ENCODE results near the gene SOX14.

The SOX14 gene

GRCh38 chr3:137769322-137770065, 5.4 kb downstream of the SOX14 start:
- Histone ChIP-seq H3K9ac (ENCODE audit: low read depth, low read length) (no peak overlapping the region), H3K27ac (ENCODE audit: low read depth, low read length) (no peak overlapping the region), H3K4me1 (ENCODE audit: insufficient read depth, low read length) (peaks cover 73% of the 10 kb centered on the region), H3K9me3 (ENCODE audit: insufficient read depth, low read depth, low read length) (no peaks in the 10 kb centered on the region), H3K36me3 (ENCODE audit: insufficient read depth, low read length) (no peaks in the 10 kb centered on the region), H3K27me3 (ENCODE audit: insufficient read depth, low read length) (peaks cover 100% of the 10 kb centered on the region), H3K4me3 (ENCODE audit: low read length) (peak overlapping the region; percentile 47)
- WGBS, result 5% methylated on average over 23 of the region's 23 CpGs

GRCh38 chr3:137770066-137770834, 6.1 kb downstream of the SOX14 start:
- Histone ChIP-seq H3K4me3 (ENCODE audit: low read length) (peak overlapping the region; percentile 47), H3K4me1 (ENCODE audit: insufficient read depth, low read length) (peaks cover 73% of the 10 kb centered on the region), H3K27ac (ENCODE audit: low read depth, low read length) (no peak overlapping the region), H3K27me3 (ENCODE audit: insufficient read depth, low read length) (peaks cover 100% of the 10 kb centered on the region), H3K36me3 (ENCODE audit: insufficient read depth, low read length) (no peaks in the 10 kb centered on the region), H3K9ac (ENCODE audit: low read depth, low read length) (no peak overlapping the region), H3K9me3 (ENCODE audit: insufficient read depth, low read depth, low read length) (no peaks in the 10 kb centered on the region)
- 4% methylated on average over 40 of the region's 40 CpGs for WGBS

GRCh38 chr3:137770835-137771399, 6.8 kb downstream of the SOX14 start:
- H3K27me3 ChIP-seq (ENCODE audit: insufficient read depth, low read length), result peaks cover 100% of the 10 kb centered on the region
- peak overlapping the region; percentile 47 for H3K4me3 ChIP-seq (ENCODE audit: low read length)
- H3K27ac ChIP-seq (ENCODE audit: low read depth, low read length), result no peak overlapping the region
- no peaks in the 10 kb centered on the region for H3K9me3 ChIP-seq (ENCODE audit: insufficient read depth, low read depth, low read length)
- under 1% methylated on average over 42 of the region's 45 CpGs for WGBS
- H3K36me3 ChIP-seq (ENCODE audit: insufficient read depth, low read length), result no peaks in the 10 kb centered on the region
- H3K4me1 ChIP-seq (ENCODE audit: insufficient read depth, low read length), result peaks cover 67% of the 10 kb centered on the region
- H3K9ac ChIP-seq (ENCODE audit: low read depth, low read length), result no peak overlapping the region

DNA sequence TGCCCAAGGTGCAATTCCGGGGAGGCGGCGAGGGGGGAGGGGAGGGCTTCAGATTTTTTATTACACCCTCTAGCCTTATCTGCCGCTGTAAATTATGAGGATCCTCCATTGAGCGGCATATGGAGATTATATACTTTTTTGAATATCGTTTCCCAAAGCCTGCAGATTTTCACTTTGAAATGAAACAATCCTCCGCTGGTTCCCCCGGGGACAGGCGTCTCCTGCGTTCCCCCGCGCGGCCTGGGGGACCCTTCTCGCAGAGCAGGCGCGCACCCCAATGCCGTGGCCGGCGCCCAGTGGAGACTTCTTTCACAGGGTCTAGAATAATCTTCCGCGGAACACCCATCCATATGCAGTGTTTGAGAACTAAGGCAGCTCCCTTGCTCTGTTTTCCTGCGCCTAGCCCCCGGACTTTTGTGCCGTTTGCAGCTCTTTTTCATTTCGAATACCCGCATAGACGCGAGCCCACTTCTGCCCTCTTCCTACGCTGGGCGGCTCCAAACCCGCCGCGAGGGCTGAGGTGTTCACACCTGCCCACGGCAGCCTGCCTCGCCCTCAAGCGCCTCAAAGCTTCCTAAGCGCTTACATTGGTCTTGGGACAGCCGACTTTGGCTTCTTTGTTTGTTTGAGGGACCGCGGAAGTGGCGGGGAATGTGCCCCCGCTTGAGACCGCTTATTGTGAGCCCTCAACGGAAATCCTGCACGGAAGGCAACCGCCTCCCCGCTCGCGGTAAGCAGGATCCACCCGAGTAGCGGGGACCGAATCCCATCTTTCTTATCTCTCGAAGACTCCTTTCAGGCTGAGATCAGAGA, 7.5 kb downstream of the SOX14 start:
- peak overlapping the region; percentile 47 for H3K4me3 ChIP-seq (ENCODE audit: low read length)
- no peaks in the 10 kb centered on the region for H3K9me3 ChIP-seq (ENCODE audit: insufficient read depth, low read depth, low read length)
- peaks cover 100% of the 10 kb centered on the region for H3K27me3 ChIP-seq (ENCODE audit: insufficient read depth, low read length)
- H3K4me1 ChIP-seq (ENCODE audit: insufficient read depth, low read length), result peaks cover 60% of the 10 kb centered on the region
- H3K36me3 ChIP-seq (ENCODE audit: insufficient read depth, low read length), result no peaks in the 10 kb centered on the region
- 1% methylated on average over 45 of the region's 53 CpGs for WGBS
- H3K27ac ChIP-seq (ENCODE audit: low read depth, low read length), result no peak overlapping the region
- H3K9ac ChIP-seq (ENCODE audit: low read depth, low read length), result no peak overlapping the region

DNA sequence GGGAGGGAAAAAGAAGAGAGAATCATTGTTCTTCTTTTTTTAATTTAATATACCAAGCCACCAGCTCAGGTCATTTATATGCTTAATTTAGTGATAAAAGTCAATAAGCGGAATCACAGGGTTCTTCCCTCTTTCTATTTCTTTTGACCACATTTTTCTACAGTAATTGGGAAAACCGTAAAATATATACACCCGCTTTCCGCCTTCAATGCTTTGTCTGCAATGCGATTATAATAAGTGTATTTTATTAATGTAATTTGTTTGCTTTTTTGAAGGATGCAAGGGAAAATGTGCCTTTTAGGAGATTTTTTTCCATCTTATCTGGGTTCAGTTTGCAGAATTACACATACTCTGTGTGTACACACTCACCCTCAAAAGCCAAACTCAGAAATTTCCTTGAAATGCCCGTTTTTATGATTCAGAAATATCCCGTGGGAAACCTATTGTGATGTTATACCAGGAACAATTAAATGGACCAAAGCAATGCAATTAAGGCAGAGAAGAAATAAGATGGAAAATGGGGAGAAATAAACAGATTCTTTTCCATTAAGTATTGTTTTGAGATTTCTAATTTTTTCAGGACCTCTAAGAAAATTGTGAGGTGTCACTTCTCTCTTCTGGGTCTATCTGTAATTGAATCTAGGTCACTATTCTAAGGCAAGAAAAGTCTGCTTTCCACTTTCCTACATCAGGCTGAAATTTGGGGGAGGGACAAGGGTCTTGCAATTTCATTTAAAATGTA, 8.3 kb downstream of the SOX14 start:
- H3K9me3 ChIP-seq (ENCODE audit: insufficient read depth, low read depth, low read length), result no peaks in the 10 kb centered on the region
- peaks cover 52% of the 10 kb centered on the region for H3K4me1 ChIP-seq (ENCODE audit: insufficient read depth, low read length)
- WGBS, result 66% methylated on average over 6 of the region's 7 CpGs
- H3K9ac ChIP-seq (ENCODE audit: low read depth, low read length), result no peak overlapping the region
- H3K36me3 ChIP-seq (ENCODE audit: insufficient read depth, low read length), result no peaks in the 10 kb centered on the region
- no peak overlapping the region for H3K27ac ChIP-seq (ENCODE audit: low read depth, low read length)
- H3K27me3 ChIP-seq (ENCODE audit: insufficient read depth, low read length), result peaks cover 100% of the 10 kb centered on the region
- peak overlapping the region; percentile 47 for H3K4me3 ChIP-seq (ENCODE audit: low read length)

DNA sequence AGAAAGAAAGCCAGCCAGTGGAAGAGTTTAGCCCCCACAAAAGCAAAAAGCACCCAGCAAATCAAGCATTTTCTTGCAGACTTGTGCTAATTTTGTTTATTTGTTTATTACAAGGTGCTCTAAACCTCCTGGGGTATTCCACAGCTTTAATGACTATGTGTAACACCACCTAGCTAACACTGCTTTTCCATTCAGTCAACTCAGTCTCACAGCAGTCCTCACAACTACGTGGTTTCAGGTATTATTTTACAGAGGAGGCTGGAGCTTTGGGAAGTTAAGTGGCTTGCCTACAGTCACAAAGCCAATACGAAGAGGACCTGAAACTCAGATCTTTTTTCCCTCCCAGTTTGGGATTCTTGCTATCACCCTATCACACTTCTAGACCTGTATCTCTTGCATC, 14.8 kb downstream of the SOX14 start:
- peaks cover 11% of the 10 kb centered on the region for H3K4me1 ChIP-seq (ENCODE audit: insufficient read depth, low read length)
- H3K27me3 ChIP-seq (ENCODE audit: insufficient read depth, low read length), result peaks cover 80% of the 10 kb centered on the region
- H3K27ac ChIP-seq (ENCODE audit: low read depth, low read length), result no peak overlapping the region
- H3K9me3 ChIP-seq (ENCODE audit: insufficient read depth, low read depth, low read length), result no peaks in the 10 kb centered on the region
- H3K36me3 ChIP-seq (ENCODE audit: insufficient read depth, low read length), result no peaks in the 10 kb centered on the region
- H3K9ac ChIP-seq (ENCODE audit: low read depth, low read length), result no peak overlapping the region
- H3K4me3 ChIP-seq (ENCODE audit: low read length), result no peak overlapping the region
- WGBS, result 5% methylated on average over 2 of the region's 2 CpGs

DNA sequence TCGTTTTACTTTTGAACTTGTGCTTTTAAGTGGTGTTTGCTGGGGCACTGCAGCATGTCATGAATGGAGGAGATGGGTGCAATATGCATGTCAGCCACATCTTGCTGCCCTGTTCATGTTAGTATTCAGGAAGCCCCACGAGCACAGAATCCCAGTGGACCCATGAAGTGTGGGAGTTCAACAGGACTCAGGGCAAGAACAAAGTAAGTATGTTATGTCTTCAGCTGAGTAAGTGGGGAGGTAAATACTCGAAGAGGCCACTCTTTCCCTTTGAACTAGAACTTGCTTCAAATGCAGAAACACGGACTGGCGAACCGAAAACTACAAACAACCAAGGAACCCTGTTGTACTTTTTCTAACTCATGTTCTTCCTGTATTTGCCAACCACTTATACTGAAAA, 23.4 kb downstream of the SOX14 start:
- Histone ChIP-seq H3K4me3 (ENCODE audit: low read length) (no peak overlapping the region), H3K27me3 (ENCODE audit: insufficient read depth, low read length) (peaks cover 25% of the 10 kb centered on the region), H3K9me3 (ENCODE audit: insufficient read depth, low read depth, low read length) (no peaks in the 10 kb centered on the region), H3K27ac (ENCODE audit: low read depth, low read length) (no peak overlapping the region), H3K4me1 (ENCODE audit: insufficient read depth, low read length) (no peaks in the 10 kb centered on the region), H3K9ac (ENCODE audit: low read depth, low read length) (no peak overlapping the region), H3K36me3 (ENCODE audit: insufficient read depth, low read length) (no peaks in the 10 kb centered on the region)
- WGBS, result 87% methylated on average over 6 of the region's 6 CpGs

GRCh38 chr3:137789236-137789635, 25.1 kb downstream of the SOX14 start:
- Histone ChIP-seq H3K27ac (ENCODE audit: low read depth, low read length) (no peak overlapping the region), H3K4me1 (ENCODE audit: insufficient read depth, low read length) (no peaks in the 10 kb centered on the region), H3K4me3 (ENCODE audit: low read length) (no peak overlapping the region), H3K36me3 (ENCODE audit: insufficient read depth, low read length) (no peaks in the 10 kb centered on the region), H3K27me3 (ENCODE audit: insufficient read depth, low read length) (peaks cover 13% of the 10 kb centered on the region; the same call in 1 of the 2 replicates), H3K9ac (ENCODE audit: low read depth, low read length) (no peak overlapping the region), H3K9me3 (ENCODE audit: insufficient read depth, low read depth, low read length) (no peaks in the 10 kb centered on the region)
- WGBS, result 93% methylated on average over 5 of the region's 5 CpGs

- H3K27ac ChIP-seq (ENCODE audit: low read depth, low read length), result no peak overlapping the region
- no peaks in the 10 kb centered on the region for H3K27me3 ChIP-seq (ENCODE audit: insufficient read depth, low read length)
- H3K4me3 ChIP-seq (ENCODE audit: low read length), result no peak overlapping the region
- 12% methylated on average over 3 of the region's 3 CpGs for WGBS
- no peaks in the 10 kb centered on the region for H3K9me3 ChIP-seq (ENCODE audit: insufficient read depth, low read depth, low read length)
- H3K9ac ChIP-seq (ENCODE audit: low read depth, low read length), result no peak overlapping the region
- H3K36me3 ChIP-seq (ENCODE audit: insufficient read depth, low read length), result no peaks in the 10 kb centered on the region
- H3K4me1 ChIP-seq (ENCODE audit: insufficient read depth, low read length), result peaks cover 9% of the 10 kb centered on the region
These were observed 28.6 kb downstream of the SOX14 start for GRCh38 chr3:137792626-137793271.

DNA sequence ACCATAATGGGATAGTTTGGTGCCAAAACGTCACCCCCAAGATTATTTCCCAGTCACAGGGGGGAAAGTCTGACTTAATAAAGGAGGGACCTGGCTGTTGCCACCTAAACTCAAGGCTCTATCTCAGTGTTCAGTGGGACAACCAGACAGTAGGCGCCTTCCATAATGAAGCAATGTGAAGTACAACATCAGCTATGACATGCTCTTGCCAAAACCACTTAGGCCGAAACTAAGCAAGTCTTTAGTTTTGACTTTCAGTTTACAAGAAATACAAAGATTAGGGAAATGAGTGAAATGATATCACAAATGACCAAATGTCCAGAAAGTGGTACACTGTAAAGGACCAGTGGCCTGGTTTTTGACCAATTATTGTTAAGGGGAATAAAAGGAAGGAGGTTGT, 32.9 kb downstream of the SOX14 start:
- Histone ChIP-seq H3K27ac (ENCODE audit: low read depth, low read length) (no peak overlapping the region), H3K4me1 (ENCODE audit: insufficient read depth, low read length) (peaks cover 19% of the 10 kb centered on the region)
- WGBS, result 93% methylated on average over 3 of the region's 3 CpGs

More for the DNA sequence above, 32.9 kb downstream of the SOX14 start:
- Histone ChIP-seq H3K9ac (ENCODE audit: low read depth, low read length) (no peak overlapping the region), H3K9me3 (ENCODE audit: insufficient read depth, low read depth, low read length) (no peaks in the 10 kb centered on the region), H3K36me3 (ENCODE audit: insufficient read depth, low read length) (no peaks in the 10 kb centered on the region), H3K27me3 (ENCODE audit: insufficient read depth, low read length) (no peaks in the 10 kb centered on the region), H3K4me3 (ENCODE audit: low read length) (no peak overlapping the region)
